WTC11 (cell line): ENCODE results near the gene ZZZ3.

Experiments used
- ATF3 ChIP-seq: sonication (generic); formaldehyde crosslinking; conservative IDR thresholded peaks from 2 replicates; pipeline ENCODE4 v1.8.1; 2022; ENCODE audit warnings: mild to moderate bottlenecking, missing genetic modification reagents
- CBFB ChIP-seq: sonication (generic); formaldehyde crosslinking; IDR thresholded peaks from 2 replicates; pipeline ENCODE4 v1.8.1; 2022; ENCODE audit warnings: mild to moderate bottlenecking, low read depth, missing genetic modification reagents
- CREB1 ChIP-seq: sonication (generic); formaldehyde crosslinking; IDR thresholded peaks from 2 replicates; pipeline ENCODE4 v1.8.0; 2023; ENCODE audit warnings: mild to moderate bottlenecking, missing genetic modification reagents
- CTCF ChIP-seq: fragments of 200-600 bp; IDR thresholded peaks from 2 replicates; pipeline ENCODE4 v1.8.0; 2022; ENCODE audit warnings: antibody characterized with exemption
- ESRRA ChIP-seq: sonication (generic); formaldehyde crosslinking; IDR thresholded peaks from 2 replicates; pipeline ENCODE4 v1.8.1; 2022; ENCODE audit warnings: mild to moderate bottlenecking, missing genetic modification reagents, borderline replicate concordance
- GTF2I ChIP-seq: fragments of 250-450 bp; sonication (Bioruptor Pico); conservative IDR thresholded peaks from 2 replicates; pipeline ENCODE4 v1.4.0; 2021; ENCODE audit warnings: mild to moderate bottlenecking
- IRF2 ChIP-seq: sonication (generic); formaldehyde crosslinking; IDR thresholded peaks from 2 replicates; pipeline ENCODE4 v1.8.0; 2022; ENCODE audit warnings: low read depth, missing genetic modification reagents, borderline replicate concordance
- SP1 ChIP-seq: sonication (generic); formaldehyde crosslinking; conservative IDR thresholded peaks from 2 replicates; pipeline ENCODE4 v1.8.1; 2022; ENCODE audit warnings: missing genetic modification reagents
- ZNF121 ChIP-seq: sonication (generic); formaldehyde crosslinking; IDR thresholded peaks from 2 replicates; pipeline ENCODE4 v1.8.0; 2023; ENCODE audit warnings: missing genetic modification reagents

GRCh38 chr1:77704736-77705135 is 22.3 kb upstream of the ZZZ3 start:
- TF ChIP-seq CTCF, result no peak
- no peak for TF ChIP-seq ESRRA (CRISPR knock-in tag)
- TF ChIP-seq ATF3 (CRISPR knock-in tag), result no peak
- no peak for TF ChIP-seq CREB1 (CRISPR knock-in tag)
- TF ChIP-seq SP1 (CRISPR knock-in tag), result no peak
- no peak for TF ChIP-seq CBFB (CRISPR knock-in tag)
- no peak for TF ChIP-seq GTF2I (CRISPR knock-in tag)
- no peak for TF ChIP-seq IRF2 (CRISPR knock-in tag)
- TF ChIP-seq ZNF121 (CRISPR knock-in tag), result no peak
